ENCODE measurements around the gene PBX4.

GRCh38 chr19:19575411-19575810, 43.1 kb downstream of the PBX4 start:
- TF ChIP-seq CTCF (conservative IDR thresholded peaks at IDR 0.05 in 1 of 2, IDR thresholded peaks at IDR 0.05 in 1 of 2; ENCODE audit: extremely low read depth in 1 of 2, insufficient read depth in 1 of 2, low read depth in 1 of 2, low read length in 2 of 2) = no peak
- no peak for TF ChIP-seq EZH2 (IDR thresholded peaks at IDR 0.05; ENCODE audit: borderline replicate concordance, low read length)

Measured in mammary epithelial cell (primary cell).